Measurements from ENCODE around the gene ZNF821.

- TF ChIP-seq CTCF (conservative IDR thresholded peaks at IDR 0.05; ENCODE audit: low read depth, low read length) (no peak), EZH2 (IDR thresholded peaks at IDR 0.05; ENCODE audit: low read length, unreplicated experiment) (no peak)
Observed at GRCh38 chr16:71923941-71924690, 40.1 kb upstream of the ZNF821 start.
